ENCODE data around the gene CCDC57. TPM values are rescaled to one million over a fixed set of nuclear protein-coding genes. Genes with fewer than 3 reads are reported as not detected.
A peak's percentile ranks its signal among the peaks of the same experiment; 100 is the strongest.

Gene CCDC57
- total RNA-seq, 1 donor from 2014 or later = 10.8 TPM

GRCh38 chr17:82242977-82243647 lies 30.5 kb upstream of the CCDC57 start:
- no peak overlapping the region for H3K4me3 ChIP-seq (ENCODE audit: low read depth, low read length)
- peaks cover 45% of the 10 kb centered on the region for H3K36me3 ChIP-seq (ENCODE audit: control insufficient read depth, insufficient read depth, low read length)
- no peaks in the 10 kb centered on the region for H3K27me3 ChIP-seq (ENCODE audit: control insufficient read depth, insufficient read depth, low read length)
- DNase-seq (ENCODE audit: low read depth) (peak; percentile 67), FAIRE-seq (no peak)
- TF ChIP-seq, protein P1, sequence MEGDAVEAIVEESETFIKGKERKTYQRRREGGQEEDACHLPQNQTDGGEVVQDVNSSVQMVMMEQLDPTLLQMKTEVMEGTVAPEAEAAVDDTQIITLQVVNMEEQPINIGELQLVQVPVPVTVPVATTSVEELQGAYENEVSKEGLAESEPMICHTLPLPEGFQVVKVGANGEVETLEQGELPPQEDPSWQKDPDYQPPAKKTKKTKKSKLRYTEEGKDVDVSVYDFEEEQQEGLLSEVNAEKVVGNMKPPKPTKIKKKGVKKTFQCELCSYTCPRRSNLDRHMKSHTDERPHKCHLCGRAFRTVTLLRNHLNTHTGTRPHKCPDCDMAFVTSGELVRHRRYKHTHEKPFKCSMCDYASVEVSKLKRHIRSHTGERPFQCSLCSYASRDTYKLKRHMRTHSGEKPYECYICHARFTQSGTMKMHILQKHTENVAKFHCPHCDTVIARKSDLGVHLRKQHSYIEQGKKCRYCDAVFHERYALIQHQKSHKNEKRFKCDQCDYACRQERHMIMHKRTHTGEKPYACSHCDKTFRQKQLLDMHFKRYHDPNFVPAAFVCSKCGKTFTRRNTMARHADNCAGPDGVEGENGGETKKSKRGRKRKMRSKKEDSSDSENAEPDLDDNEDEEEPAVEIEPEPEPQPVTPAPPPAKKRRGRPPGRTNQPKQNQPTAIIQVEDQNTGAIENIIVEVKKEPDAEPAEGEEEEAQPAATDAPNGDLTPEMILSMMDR (IDR thresholded peaks at IDR 0.05; ENCODE audit: insufficient read depth, low read length, severe bottlenecking) = no peak

GRCh38 chr17:82242698-82242976 lies 30.0 kb upstream of the CCDC57 start:
- Histone ChIP-seq H3K27me3 (ENCODE audit: control insufficient read depth, insufficient read depth, low read length) (no peaks in the 10 kb centered on the region), H3K4me3 (ENCODE audit: low read depth, low read length) (no peak overlapping the region), H3K36me3 (ENCODE audit: control insufficient read depth, insufficient read depth, low read length) (peaks cover 46% of the 10 kb centered on the region)
- FAIRE-seq (no peak), DNase-seq (ENCODE audit: low read depth) (no peak)
- TF ChIP-seq, protein P1 (IDR thresholded peaks at IDR 0.05; ENCODE audit: insufficient read depth, low read length, severe bottlenecking) = no peak

- DNase-seq (ENCODE audit: low read depth) (peak; percentile 41), FAIRE-seq (no peak)
- Histone ChIP-seq H3K36me3 (ENCODE audit: control insufficient read depth, insufficient read depth, low read length) (peaks cover 49% of the 10 kb centered on the region), H3K27me3 (ENCODE audit: control insufficient read depth, insufficient read depth, low read length) (no peaks in the 10 kb centered on the region), H3K4me3 (ENCODE audit: low read depth, low read length) (no peak overlapping the region)
- TF ChIP-seq, protein P1 (IDR thresholded peaks at IDR 0.05; ENCODE audit: insufficient read depth, low read length, severe bottlenecking) = no peak
Observed at GRCh38 chr17:82241926-82242697, 29.5 kb upstream of the CCDC57 start.

- Histone ChIP-seq H3K27me3 (ENCODE audit: control insufficient read depth, insufficient read depth, low read length) (no peaks in the 10 kb centered on the region), H3K36me3 (ENCODE audit: control insufficient read depth, insufficient read depth, low read length) (peaks cover 51% of the 10 kb centered on the region), H3K4me3 (ENCODE audit: low read depth, low read length) (no peak overlapping the region)
- FAIRE-seq (peak; percentile 60), DNase-seq (ENCODE audit: low read depth) (peak; percentile 75)
- TF ChIP-seq, protein P1 (IDR thresholded peaks at IDR 0.05; ENCODE audit: insufficient read depth, low read length, severe bottlenecking) = no peak
Observed at GRCh38 chr17:82241183-82241925, 28.7 kb upstream of the CCDC57 start.

- Histone ChIP-seq H3K4me3 (ENCODE audit: low read depth, low read length) (no peak overlapping the region), H3K27me3 (ENCODE audit: control insufficient read depth, insufficient read depth, low read length) (no peaks in the 10 kb centered on the region), H3K36me3 (ENCODE audit: control insufficient read depth, insufficient read depth, low read length) (peaks cover 49% of the 10 kb centered on the region)
- TF ChIP-seq, protein P1 (IDR thresholded peaks at IDR 0.05; ENCODE audit: insufficient read depth, low read length, severe bottlenecking) = no peak
- no peak for FAIRE-seq
- no peak for DNase-seq (ENCODE audit: low read depth)
Observed at GRCh38 chr17:82240506-82241182, 28.0 kb upstream of the CCDC57 start.

Data from bronchial epithelial cell (primary cell).